Measurements from ENCODE around the gene CCNQ. TPM values are rescaled to one million over a fixed set of nuclear protein-coding genes. Genes with fewer than 3 reads are reported as not detected.

The CCNQ gene
- total and polyA plus RNA-seq, 2 donors from 2014 or later, result 14.6 to 35.4 TPM

DNA sequence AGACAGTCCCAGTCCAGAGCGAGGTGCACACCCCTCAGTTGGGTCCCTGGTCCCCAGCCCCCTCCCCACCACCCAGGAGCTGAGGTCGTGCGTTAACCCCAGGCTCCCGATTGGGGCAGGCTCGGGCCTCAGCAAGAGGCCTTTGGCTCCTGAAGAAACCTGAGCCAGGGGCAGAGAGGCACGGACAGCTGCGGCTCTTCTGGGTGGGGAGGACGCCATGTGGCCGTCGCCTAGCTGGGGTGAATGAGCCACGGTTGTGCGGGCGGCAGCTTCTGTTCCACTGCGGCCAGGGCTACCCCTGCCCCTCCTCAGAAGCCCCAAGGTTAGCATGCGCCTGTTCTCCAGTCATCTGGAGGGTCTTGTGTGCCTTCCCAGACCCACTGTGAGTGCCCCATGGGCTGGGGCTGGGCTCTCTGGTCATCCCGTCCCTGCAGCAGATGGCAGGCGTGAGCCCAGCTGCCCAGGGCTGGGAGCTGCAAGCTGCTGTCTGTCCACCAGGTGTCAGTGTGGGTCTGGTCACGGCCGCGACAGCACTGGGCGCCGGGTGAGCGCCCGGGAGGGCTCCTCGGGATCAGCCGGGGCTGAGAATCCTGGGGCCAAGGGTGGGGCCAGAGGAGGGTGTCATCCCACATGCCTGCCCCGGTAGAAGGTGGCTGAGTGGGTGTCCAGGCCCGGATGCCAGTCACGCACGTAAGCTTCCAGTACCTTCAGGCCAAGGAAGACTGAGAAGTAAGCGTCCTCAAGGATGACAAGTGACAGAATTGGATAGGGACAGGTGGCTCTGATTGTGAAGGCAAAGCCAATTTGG, 59.6 kb downstream of the CCNQ start:
- Histone ChIP-seq H3K4me1 (ENCODE audit: control insufficient read depth in 2 of 3, insufficient read depth in 2 of 3, low read depth in 1 of 3, low read length in 3 of 3) (no peaks in the 10 kb centered on the region), H3K27me3 (ENCODE audit: control insufficient read depth, insufficient read depth, low read length) (no peaks in the 10 kb centered on the region), H3K36me3 (ENCODE audit: control insufficient read depth in 2 of 3, insufficient read depth in 3 of 3, low read length in 3 of 3) (no peaks in the 10 kb centered on the region), H3K4me3 (ENCODE audit: low read length in 3 of 3) (no peak overlapping the region), H3K9ac (ENCODE audit: low read length in 3 of 3) (no peak overlapping the region), H3K9me3 (ENCODE audit: control insufficient read depth in 2 of 3, insufficient read depth in 1 of 3, low read length in 3 of 3) (no peaks in the 10 kb centered on the region), H3K27ac (ENCODE audit: low read depth in 2 of 2, low read length in 2 of 2) (no peak overlapping the region)
- TF ChIP-seq, protein P1, sequence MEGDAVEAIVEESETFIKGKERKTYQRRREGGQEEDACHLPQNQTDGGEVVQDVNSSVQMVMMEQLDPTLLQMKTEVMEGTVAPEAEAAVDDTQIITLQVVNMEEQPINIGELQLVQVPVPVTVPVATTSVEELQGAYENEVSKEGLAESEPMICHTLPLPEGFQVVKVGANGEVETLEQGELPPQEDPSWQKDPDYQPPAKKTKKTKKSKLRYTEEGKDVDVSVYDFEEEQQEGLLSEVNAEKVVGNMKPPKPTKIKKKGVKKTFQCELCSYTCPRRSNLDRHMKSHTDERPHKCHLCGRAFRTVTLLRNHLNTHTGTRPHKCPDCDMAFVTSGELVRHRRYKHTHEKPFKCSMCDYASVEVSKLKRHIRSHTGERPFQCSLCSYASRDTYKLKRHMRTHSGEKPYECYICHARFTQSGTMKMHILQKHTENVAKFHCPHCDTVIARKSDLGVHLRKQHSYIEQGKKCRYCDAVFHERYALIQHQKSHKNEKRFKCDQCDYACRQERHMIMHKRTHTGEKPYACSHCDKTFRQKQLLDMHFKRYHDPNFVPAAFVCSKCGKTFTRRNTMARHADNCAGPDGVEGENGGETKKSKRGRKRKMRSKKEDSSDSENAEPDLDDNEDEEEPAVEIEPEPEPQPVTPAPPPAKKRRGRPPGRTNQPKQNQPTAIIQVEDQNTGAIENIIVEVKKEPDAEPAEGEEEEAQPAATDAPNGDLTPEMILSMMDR (IDR thresholded peaks at IDR 0.05; ENCODE audit: borderline replicate concordance, extremely low read depth, insufficient read depth), result peak; percentile 85
- FAIRE-seq (no peak), DNase-seq (peak; percentile 53 to 87 (median 75))
- intact Hi-C loops (cut with DNase I), result loop anchor here (5.0 kb wide), 1 partner anchor 128 kb away; no protein-coding TSS in a partner anchor

DNA sequence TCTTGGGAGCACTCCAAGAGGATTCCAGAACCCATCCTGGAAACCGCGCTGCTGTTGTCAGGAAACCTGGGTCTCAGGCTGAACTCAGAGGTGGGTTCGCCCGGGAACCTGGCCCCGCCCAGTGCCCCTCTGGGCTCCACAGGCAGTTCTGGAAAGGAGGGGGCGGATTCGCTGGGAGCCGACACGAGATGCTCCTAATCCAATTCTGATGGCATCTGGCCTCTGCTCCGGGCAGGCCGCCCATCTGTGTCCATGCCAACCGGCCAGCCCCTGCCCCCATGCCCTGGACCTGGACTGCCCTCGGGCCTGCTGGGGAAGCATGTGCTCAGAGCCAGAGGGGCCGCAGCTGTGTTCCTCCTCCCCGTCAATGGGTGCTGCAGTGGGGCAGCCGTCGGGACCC, 60.5 kb downstream of the CCNQ start:
- FAIRE-seq, result no peak
- no peaks in the 10 kb centered on the region for H3K36me3 ChIP-seq (ENCODE audit: control insufficient read depth in 2 of 3, insufficient read depth in 3 of 3, low read length in 3 of 3)
- H3K4me1 ChIP-seq (ENCODE audit: control insufficient read depth in 2 of 3, insufficient read depth in 2 of 3, low read depth in 1 of 3, low read length in 3 of 3), result no peaks in the 10 kb centered on the region
- no peak overlapping the region for H3K9ac ChIP-seq (ENCODE audit: low read length in 3 of 3)
- DNase-seq, result no peak
- TF ChIP-seq, protein P1 (IDR thresholded peaks at IDR 0.05; ENCODE audit: borderline replicate concordance, extremely low read depth, insufficient read depth), result no peak
- no peak overlapping the region for H3K27ac ChIP-seq (ENCODE audit: low read depth in 2 of 2, low read length in 2 of 2)
- H3K27me3 ChIP-seq (ENCODE audit: control insufficient read depth, insufficient read depth, low read length), result no peaks in the 10 kb centered on the region
- intact Hi-C loops (cut with DNase I), result loop anchor here (5.0 kb wide), 1 partner anchor 129 kb away; no protein-coding TSS in a partner anchor
- no peaks in the 10 kb centered on the region for H3K9me3 ChIP-seq (ENCODE audit: control insufficient read depth in 2 of 3, insufficient read depth in 1 of 3, low read length in 3 of 3)
- no peak overlapping the region for H3K4me3 ChIP-seq (ENCODE audit: low read length in 3 of 3)

Other genes with a start within 250 kb of the CCNQ start
- gene PNMA6E, start 197.8 kb downstream of the CCNQ start, total RNA-seq, result not detected
- not detected for gene PNMA6E, start 197.8 kb downstream of the CCNQ start, polyA plus RNA-seq (ENCODE audit: insufficient read depth, low read depth, low replicate concordance)
- 0.91 TPM for gene ZFP92, start 187.7 kb downstream of the CCNQ start, total RNA-seq
- 0.47 TPM for gene ZFP92, start 187.7 kb downstream of the CCNQ start, polyA plus RNA-seq (ENCODE audit: insufficient read depth, low read depth, low replicate concordance)
- 1.4 TPM for gene TREX2, start 153.1 kb downstream of the CCNQ start, total RNA-seq
- 0.67 TPM for gene TREX2, start 153.1 kb downstream of the CCNQ start, polyA plus RNA-seq (ENCODE audit: insufficient read depth, low read depth, low replicate concordance)
- gene HAUS7, start 128.6 kb downstream of the CCNQ start, total RNA-seq, result 28.1 TPM
- 47.6 TPM for gene HAUS7, start 128.6 kb downstream of the CCNQ start, polyA plus RNA-seq (ENCODE audit: insufficient read depth, low read depth, low replicate concordance)
- 164 TPM for gene BGN, start 104.2 kb downstream of the CCNQ start, total RNA-seq
- gene BGN, start 104.2 kb downstream of the CCNQ start, polyA plus RNA-seq (ENCODE audit: insufficient read depth, low read depth, low replicate concordance), result 288 TPM
- gene ATP2B3, start 81.5 kb downstream of the CCNQ start, total RNA-seq, result not detected
- 0.37 TPM for gene ATP2B3, start 81.5 kb downstream of the CCNQ start, polyA plus RNA-seq (ENCODE audit: insufficient read depth, low read depth, low replicate concordance)
- 4.7 TPM for gene DUSP9, start 48.1 kb upstream of the CCNQ start, total RNA-seq
- 81.4 TPM for gene DUSP9, start 48.1 kb upstream of the CCNQ start, polyA plus RNA-seq (ENCODE audit: insufficient read depth, low read depth, low replicate concordance)
- 1.5 TPM for gene PNCK, start 74.7 kb upstream of the CCNQ start, total RNA-seq
- gene PNCK, start 74.7 kb upstream of the CCNQ start, polyA plus RNA-seq (ENCODE audit: insufficient read depth, low read depth, low replicate concordance), result 5.5 TPM
- 110 TPM for gene SLC6A8, start 88.8 kb upstream of the CCNQ start, total RNA-seq
- 79.7 TPM for gene SLC6A8, start 88.8 kb upstream of the CCNQ start, polyA plus RNA-seq (ENCODE audit: insufficient read depth, low read depth, low replicate concordance)
- 218 TPM for gene BCAP31, start 125.2 kb upstream of the CCNQ start, total RNA-seq
- gene BCAP31, start 125.2 kb upstream of the CCNQ start, polyA plus RNA-seq (ENCODE audit: insufficient read depth, low read depth, low replicate concordance), result 246 TPM
- gene ABCD1, start 125.7 kb upstream of the CCNQ start, total RNA-seq, result 13.7 TPM
- gene ABCD1, start 125.7 kb upstream of the CCNQ start, polyA plus RNA-seq (ENCODE audit: insufficient read depth, low read depth, low replicate concordance), result 5.2 TPM
- gene PLXNB3, start 165.1 kb upstream of the CCNQ start, total RNA-seq, result 5.6 TPM
- gene PLXNB3, start 165.1 kb upstream of the CCNQ start, polyA plus RNA-seq (ENCODE audit: insufficient read depth, low read depth, low replicate concordance), result 2.2 TPM
- 1.1 TPM for gene SRPK3, start 181.9 kb upstream of the CCNQ start, total RNA-seq
- gene SRPK3, start 181.9 kb upstream of the CCNQ start, polyA plus RNA-seq (ENCODE audit: insufficient read depth, low read depth, low replicate concordance), result 0.58 TPM
- 62.1 TPM for gene IDH3G, start 195.2 kb upstream of the CCNQ start, total RNA-seq
- 100 TPM for gene IDH3G, start 195.2 kb upstream of the CCNQ start, polyA plus RNA-seq (ENCODE audit: insufficient read depth, low read depth, low replicate concordance)
- gene SSR4, start 195.5 kb upstream of the CCNQ start, total RNA-seq, result 226 TPM
- 473 TPM for gene SSR4, start 195.5 kb upstream of the CCNQ start, polyA plus RNA-seq (ENCODE audit: insufficient read depth, low read depth, low replicate concordance)
- 7.0 TPM for gene PDZD4, start 231.4 kb upstream of the CCNQ start, total RNA-seq
- gene PDZD4, start 231.4 kb upstream of the CCNQ start, polyA plus RNA-seq (ENCODE audit: insufficient read depth, low read depth, low replicate concordance), result 4.7 TPM